ENCODE results near the gene SGSM1.
A peak's percentile ranks its signal among the peaks of the same experiment; 100 is the strongest.

DNA sequence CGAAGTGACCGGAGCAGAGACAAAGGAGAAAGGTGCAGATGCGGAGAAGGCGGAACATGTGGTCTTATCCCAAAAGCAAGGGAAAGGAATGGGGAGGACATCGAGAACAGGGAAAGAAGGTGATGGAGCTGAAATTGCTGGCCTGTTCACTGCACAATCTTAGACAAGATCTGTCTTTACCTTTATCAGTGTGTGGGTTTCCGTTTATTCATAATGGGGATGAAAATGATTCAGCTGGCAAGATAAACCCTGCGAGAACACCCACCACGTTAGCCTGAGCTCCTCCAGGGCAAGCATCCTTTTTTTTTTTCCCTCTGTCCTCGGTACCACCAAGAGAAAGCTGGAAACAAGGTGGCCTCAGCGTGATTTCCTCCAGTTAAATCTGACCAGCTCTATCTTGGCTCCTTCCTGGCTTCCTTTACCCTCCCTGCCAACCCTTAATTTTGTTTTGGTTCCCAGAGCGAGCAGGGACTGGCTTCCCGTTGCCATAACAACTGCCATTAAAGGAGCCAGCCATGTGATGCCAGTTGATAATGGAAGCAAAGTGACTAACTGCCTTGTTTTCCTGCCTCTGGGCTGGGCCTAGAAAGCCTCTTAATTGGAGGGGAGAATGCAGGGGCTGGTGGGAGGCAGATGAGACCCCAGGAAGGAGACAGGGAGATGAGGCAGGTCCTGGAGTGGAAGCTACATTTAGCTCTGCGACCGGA lies 4.2 kb downstream of the SGSM1 start:
- peak in 1 of 2 donors; percentile 49 for TF ChIP-seq POLR2AphosphoS5 (IDR thresholded peaks at IDR 0.05)
- TF ChIP-seq, protein P1, sequence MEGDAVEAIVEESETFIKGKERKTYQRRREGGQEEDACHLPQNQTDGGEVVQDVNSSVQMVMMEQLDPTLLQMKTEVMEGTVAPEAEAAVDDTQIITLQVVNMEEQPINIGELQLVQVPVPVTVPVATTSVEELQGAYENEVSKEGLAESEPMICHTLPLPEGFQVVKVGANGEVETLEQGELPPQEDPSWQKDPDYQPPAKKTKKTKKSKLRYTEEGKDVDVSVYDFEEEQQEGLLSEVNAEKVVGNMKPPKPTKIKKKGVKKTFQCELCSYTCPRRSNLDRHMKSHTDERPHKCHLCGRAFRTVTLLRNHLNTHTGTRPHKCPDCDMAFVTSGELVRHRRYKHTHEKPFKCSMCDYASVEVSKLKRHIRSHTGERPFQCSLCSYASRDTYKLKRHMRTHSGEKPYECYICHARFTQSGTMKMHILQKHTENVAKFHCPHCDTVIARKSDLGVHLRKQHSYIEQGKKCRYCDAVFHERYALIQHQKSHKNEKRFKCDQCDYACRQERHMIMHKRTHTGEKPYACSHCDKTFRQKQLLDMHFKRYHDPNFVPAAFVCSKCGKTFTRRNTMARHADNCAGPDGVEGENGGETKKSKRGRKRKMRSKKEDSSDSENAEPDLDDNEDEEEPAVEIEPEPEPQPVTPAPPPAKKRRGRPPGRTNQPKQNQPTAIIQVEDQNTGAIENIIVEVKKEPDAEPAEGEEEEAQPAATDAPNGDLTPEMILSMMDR (IDR thresholded peaks at IDR 0.05), result no peak
